NCI-H1417 treated with DMSO at 0.1 percent for 48 hours (cell line): ENCODE data around the gene DET1.
"Not testable (repeated sequence)": the region's sequence is repeated elsewhere in the genome, so short reads cannot be mapped to it uniquely, and the experiment has no call there.

ENCODE experiments used
- DNase-seq: peaks from one replicate; lab custom pipeline; 2025; lab: John Stamatoyannopoulos, UW

DET1 gene

DNA sequence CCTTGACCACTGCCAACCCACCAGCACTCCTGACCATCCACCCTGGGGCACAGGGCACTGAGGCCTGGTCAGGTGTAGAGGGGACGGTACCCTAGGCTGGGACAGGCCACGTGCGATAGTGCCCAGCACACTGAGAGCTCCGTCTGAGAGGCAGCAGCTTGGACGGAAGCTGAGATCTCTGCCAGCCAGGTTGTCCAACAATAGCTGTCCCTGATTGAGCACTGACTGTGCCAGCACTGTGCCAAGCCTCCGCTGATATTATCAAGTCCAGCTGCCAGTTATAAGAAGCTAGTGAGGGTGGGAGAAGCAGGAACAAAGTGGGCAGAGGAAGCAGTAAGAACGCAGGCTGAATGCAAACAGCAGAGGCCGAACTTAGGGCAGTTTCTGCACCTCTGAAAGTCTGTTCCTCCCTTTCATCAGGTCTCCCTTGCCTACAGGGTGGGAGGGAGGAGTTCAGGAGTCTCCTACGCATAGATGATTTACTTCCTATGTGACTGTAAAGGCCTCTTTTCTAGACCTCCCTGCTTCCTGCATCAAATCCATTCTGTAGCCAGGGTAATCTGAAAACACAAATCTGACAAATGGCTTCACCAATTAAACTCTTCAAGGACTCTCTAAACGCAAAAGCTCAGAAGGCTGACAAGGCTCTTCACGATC is 49.2 kb downstream of the DET1 start:
- DNase-seq = no peak

GRCh38 chr15:88493844-88494243 is 52.6 kb downstream of the DET1 start:
- DNase-seq = no peak

DNA sequence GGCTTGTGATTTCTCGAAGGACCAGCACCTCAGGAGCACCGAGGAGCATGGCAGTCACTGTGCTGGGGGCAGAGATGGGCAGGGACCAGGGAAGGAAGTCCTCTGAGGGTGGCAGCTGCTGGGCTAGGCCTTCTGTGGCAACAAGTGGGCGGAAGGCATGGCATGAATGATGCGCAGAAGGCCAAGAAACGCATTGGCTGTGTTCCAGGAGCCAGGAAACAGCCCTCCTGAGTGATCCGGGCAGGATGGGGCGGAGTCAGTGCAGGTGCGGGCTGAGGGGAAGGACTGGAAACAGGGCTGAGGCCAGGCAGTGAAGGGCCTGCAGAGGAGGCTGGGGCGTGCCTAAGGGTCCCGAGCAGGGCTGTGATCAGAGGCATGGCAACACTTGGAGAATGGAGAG is 55.3 kb downstream of the DET1 start:
- no peak for DNase-seq

- DNase-seq = no peak
These were observed 56.4 kb downstream of the DET1 start for GRCh38 chr15:88490036-88490435.

- DNase-seq = no peak
These were observed 57.2 kb downstream of the DET1 start for GRCh38 chr15:88489321-88489720.

- DNase-seq = no peak
These were observed 58.5 kb downstream of the DET1 start for GRCh38 chr15:88487796-88488523.

- no peak for DNase-seq
These were observed 59.2 kb downstream of the DET1 start for GRCh38 chr15:88487178-88487795.

DNA sequence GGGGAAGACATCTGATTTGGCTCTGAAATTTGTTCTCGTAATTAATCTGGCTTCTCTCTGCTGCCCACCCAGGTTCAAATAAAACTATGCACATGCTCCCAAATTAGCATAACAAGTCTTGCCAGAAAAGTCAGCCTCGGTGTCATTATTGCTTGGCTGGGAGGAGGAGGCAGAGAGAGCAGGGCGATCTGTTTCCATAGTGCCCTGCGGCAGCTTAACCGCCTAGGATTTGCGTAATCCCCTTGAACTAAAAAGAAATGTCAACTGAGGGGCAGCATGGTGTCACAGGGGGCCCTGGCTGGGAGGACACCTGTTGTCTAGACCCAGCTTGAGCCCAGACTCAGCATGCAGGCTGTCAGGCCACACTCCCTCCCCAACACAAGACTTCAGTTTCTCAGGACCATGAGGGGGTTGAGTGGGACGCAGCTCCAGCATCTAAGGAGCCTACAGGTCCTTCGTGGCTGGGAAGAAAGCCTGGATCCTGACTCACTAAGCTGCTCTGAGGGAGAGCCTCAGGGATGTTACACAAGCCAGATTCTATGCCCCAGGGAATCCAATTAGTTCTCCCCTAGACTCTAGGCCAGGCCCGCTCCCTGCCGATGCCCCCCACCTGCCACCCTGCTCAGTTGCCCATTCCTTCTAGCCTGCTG is 61.7 kb downstream of the DET1 start:
- no peak for DNase-seq

GRCh38 chr15:88482263-88482662 is 64.2 kb downstream of the DET1 start:
- DNase-seq = no peak

GRCh38 chr15:88480981-88481380 is 65.5 kb downstream of the DET1 start:
- DNase-seq = no peak

DNA sequence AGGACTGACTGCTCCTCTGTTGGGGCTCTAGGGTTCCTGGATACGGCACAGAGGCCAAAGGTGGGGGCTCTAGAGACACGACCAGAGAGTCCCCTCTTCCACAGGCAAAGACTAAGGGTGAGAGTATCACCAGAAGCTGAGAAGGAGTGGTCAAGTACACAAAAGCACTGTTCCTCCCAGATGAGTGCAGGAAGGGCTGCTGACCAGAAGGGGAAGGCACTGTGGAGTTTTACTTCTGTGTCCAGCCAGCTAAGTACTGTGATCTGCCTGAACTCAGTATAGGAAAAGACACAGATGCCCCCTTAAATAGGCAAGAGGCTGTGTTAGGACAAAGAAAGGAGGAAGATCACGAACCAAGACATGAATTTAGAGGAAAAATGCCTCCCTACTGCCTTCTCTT is 67.3 kb downstream of the DET1 start:
- no peak for DNase-seq

DNA sequence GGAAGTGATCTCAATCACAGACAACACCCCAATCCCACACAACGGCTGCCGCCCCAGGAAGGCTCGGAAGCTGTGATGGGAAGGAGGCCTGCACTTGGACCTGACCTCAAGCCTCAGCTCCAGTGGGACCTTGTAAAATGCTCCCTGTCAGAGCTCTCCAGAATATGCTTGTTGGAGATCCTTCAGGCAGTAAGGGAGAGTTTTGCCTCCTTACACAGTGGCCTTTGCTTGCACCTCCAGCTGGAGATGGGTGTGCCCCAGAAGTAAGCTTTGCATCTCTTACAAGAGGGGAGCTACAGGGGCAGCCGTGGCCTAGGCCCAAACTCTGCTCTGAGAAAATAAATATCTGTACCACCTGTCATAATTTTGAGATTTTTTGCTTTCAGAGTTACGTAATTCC is 68.6 kb downstream of the DET1 start:
- DNase-seq = no peak

DNA sequence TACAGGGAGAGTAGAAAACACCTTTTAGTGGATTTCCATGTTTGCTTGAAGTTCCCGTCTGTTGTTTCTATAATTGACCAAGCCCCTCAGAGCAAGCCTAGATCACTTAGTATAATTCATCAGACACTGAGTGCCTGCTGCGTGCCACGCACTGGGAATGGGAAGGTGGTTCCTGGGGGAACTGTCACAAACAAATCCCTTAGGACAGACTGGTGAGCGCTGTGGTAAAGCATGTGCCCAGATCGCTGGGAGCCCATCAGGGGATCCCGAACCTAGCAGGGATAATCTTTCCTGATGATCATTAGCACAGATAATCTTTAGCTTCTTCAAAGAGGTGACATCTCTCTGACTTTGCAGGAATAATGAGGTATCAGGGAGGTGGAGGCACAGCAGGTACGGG is 69.4 kb downstream of the DET1 start:
- no peak for DNase-seq

DNA sequence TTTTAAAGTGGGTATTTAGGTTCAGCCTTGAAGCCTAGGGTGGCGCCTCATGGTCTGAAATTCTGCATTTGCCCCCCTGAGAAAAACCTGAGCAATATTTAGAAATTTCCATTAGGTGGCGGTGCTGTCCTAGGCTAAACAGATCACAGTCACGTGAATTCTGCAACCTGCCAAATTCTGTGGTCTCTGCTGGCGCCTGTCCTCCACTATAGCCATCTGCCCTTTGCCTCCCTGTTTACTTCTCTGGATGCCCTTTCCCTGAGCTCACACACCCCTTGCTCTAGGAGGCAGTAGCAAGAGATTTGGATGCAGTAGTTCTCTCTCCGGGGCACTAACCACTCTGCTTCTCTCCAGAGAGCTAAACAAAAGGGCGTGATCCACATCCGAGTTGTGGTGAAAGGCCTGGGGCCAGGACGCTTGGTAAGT is 69.8 kb downstream of the DET1 start:
- DNase-seq = no peak

- not testable (repeated sequence) for DNase-seq
These were observed 72.7 kb downstream of the DET1 start for GRCh38 chr15:88473661-88474293.

GRCh38 chr15:88472225-88472624 is 74.3 kb downstream of the DET1 start:
- no peak for DNase-seq

- no peak for DNase-seq
These were observed 75.7 kb downstream of the DET1 start for GRCh38 chr15:88470625-88471372.

- no peak for DNase-seq
These were observed 77.2 kb downstream of the DET1 start for GRCh38 chr15:88469321-88469720.

- not testable (repeated sequence) for DNase-seq
These were observed 77.8 kb downstream of the DET1 start for GRCh38 chr15:88468721-88469120.

DNA sequence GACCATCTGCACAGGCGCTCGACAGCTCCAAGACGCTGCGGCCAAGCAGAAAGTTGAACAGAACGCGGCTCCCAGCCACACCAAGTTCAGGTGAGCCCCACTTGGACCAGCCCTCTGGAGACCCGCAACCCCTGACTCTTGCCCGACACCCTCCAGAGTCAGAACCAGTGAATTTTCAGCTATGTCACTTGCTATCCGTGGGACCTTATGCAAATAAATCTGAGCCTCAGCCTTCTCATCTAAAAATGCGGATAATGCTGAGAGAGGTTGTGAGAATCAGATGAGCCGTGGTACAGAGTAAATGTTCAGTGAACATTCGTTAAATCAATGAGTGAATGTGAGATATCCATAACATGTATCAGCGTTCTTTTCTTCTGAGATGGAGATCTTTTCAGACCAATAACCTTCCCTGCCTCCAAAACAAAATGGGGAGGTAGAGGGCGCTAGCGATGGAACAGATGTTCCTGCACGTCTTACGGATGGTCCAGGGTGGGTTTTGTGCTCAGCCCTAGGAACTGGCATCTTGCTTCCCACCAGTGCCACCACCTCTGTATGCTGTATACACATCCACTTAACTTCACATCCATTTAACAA is 78.4 kb downstream of the DET1 start:
- no peak for DNase-seq
